Measurements from ENCODE around the gene SPATA3. TPM values are rescaled to one million over a fixed set of nuclear protein-coding genes. Genes with fewer than 3 reads are reported as not detected.
A peak's percentile ranks its signal among the peaks of the same experiment; 100 is the strongest.

Gene SPATA3
- total and polyA plus RNA-seq, 2 of the 13 experiments (the other 11 are each of a cell fraction or from before 2014, with no cell fraction given): not detected

GRCh38 chr2:231000211-231000904 lies 4.4 kb downstream of the SPATA3 start (continued):
- TF ChIP-seq ZFP91 (CRISPR knock-in tag; IDR thresholded peaks at IDR 0.05; ENCODE audit: borderline replicate concordance) (peak; percentile 59), STAT5B (CRISPR knock-in tag; IDR thresholded peaks at IDR 0.05) (no peak), ZKSCAN5 (CRISPR knock-in tag; IDR thresholded peaks at IDR 0.05) (no peak), ZFX (CRISPR knock-in tag; IDR thresholded peaks at IDR 0.05; ENCODE audit: low read depth) (no peak), SKIL (CRISPR knock-in tag; IDR thresholded peaks at IDR 0.05; ENCODE audit: borderline replicate concordance) (no peak), ZNF660 (CRISPR knock-in tag; IDR thresholded peaks at IDR 0.05; ENCODE audit: borderline replicate concordance, low read depth) (no peak), ARNT (IDR thresholded peaks at IDR 0.05) (no peak), ZNF572 (CRISPR knock-in tag; IDR thresholded peaks at IDR 0.05) (no peak), ZNF263 (CRISPR knock-in tag; IDR thresholded peaks at IDR 0.05) (peak; percentile 40; the same call in 1 of the 2 replicates), NFRKB (IDR thresholded peaks at IDR 0.05) (no peak), ZNF350 (CRISPR knock-in tag; IDR thresholded peaks at IDR 0.05; ENCODE audit: borderline replicate concordance, low read depth) (no peak), CREBL2 (CRISPR knock-in tag; IDR thresholded peaks at IDR 0.05; ENCODE audit: borderline replicate concordance) (no peak), TAF15 (IDR thresholded peaks at IDR 0.05; ENCODE audit: low read depth, low read length, poor library complexity, severe bottlenecking) (no peak), STAT6 (CRISPR knock-in tag; IDR thresholded peaks at IDR 0.05; ENCODE audit: borderline replicate concordance) (no peak), EP300 (IDR thresholded peaks at IDR 0.05; ENCODE audit: low read depth in 2 of 2, low read length in 2 of 2) (no peak), EP300 (CRISPR knock-in tag; IDR thresholded peaks at IDR 0.05; ENCODE audit: borderline replicate concordance) (no peak), KDM5A (IDR thresholded peaks at IDR 0.05; ENCODE audit: borderline replicate concordance, low read length) (no peak), ARID3A (IDR thresholded peaks at IDR 0.05; ENCODE audit: low read depth, low read length) (no peak), REXO4 (CRISPR knock-in tag; IDR thresholded peaks at IDR 0.05; ENCODE audit: borderline replicate concordance) (no peak)
